HCT116 (cell line): ENCODE results near the gene IL10.

Source experiments
- CTCF ChIP-seq, 3 experiments: fragments of 200-600 bp in 1 of 3; sonication (generic) in 1 of 3; IDR thresholded peaks in 2 of 3; conservative IDR thresholded peaks in 1 of 3; 2 replicates each; pipeline ENCODE4 v1.5.1; 2012 to 2017; ENCODE audit warnings: low read depth in 2 of 3, low read length in 2 of 3, antibody characterized with exemption in 1 of 3, borderline replicate concordance in 1 of 3, control low read depth in 1 of 3, mild to moderate bottlenecking in 1 of 3, mixed read lengths in 1 of 3, mixed run types in 1 of 3, moderate library complexity in 1 of 3; ENCODE audit not compliant: insufficient read depth in 1 of 3
- EZH2 ChIP-seq: fragments of 200-600 bp; sonication (generic); IDR thresholded peaks from 2 replicates; pipeline ENCODE4 v1.6.1; 2017; ENCODE audit warnings: antibody characterized with exemption, mixed run types
- POLR2A ChIP-seq: IDR thresholded peaks from 2 replicates; pipeline ENCODE4 v1.7.0; 2011; ENCODE audit warnings: borderline replicate concordance; ENCODE audit not compliant: insufficient read depth, insufficient read length; ENCODE audit errors: extremely low read depth

GRCh38 chr1:206732992-206733391 is 39.3 kb downstream of the IL10 start:
- TF ChIP-seq POLR2A (no peak), EZH2 (no peak), CTCF (IDR thresholded peaks at IDR 0.05 in 2 of 3, conservative IDR thresholded peaks at IDR 0.05 in 1 of 3; ENCODE audit: borderline replicate concordance in 1 of 3, insufficient read depth in 1 of 3, low read depth in 2 of 3, low read length in 2 of 3) (no peak)
